GM23338 (cell line): ENCODE data around the gene AGBL2. TPM values are rescaled to one million over a fixed set of nuclear protein-coding genes. Genes with fewer than 3 reads are reported as not detected.

ENCODE experiments used
- ATAC-seq: fragments of 200-7000 bp; cut with Tn5 transposase; 3 replicates; pipeline ENCODE4 v1.9.1; 2020
- DNase-seq: peaks from one replicate; pipeline ENCODE4 v3.0.0-alpha.2; 2015; ENCODE audit warnings: low spot score
- H2AFZ ChIP-seq: fragments of 200-600 bp; sonication (generic); 2 replicates; pipeline ENCODE4 v1.8.0; 2016; ENCODE audit warnings: antibody characterized with exemption, mild to moderate bottlenecking, moderate library complexity
- H3F3A ChIP-seq: fragments of 200-600 bp; sonication (generic); replicated peaks from 2 replicates; pipeline ENCODE4 v1.8.0; 2017; ENCODE audit warnings: antibody characterized with exemption, mixed run types, low read depth
- H3K27ac ChIP-seq: fragments of 200-600 bp; sonication (generic); 2 replicates; pipeline ENCODE4 v1.6.1; 2016; ENCODE audit warnings: low read depth
- H3K27me3 ChIP-seq: fragments of 200-600 bp; sonication (generic); 2 replicates; pipeline ENCODE4 v1.8.0; 2016; ENCODE audit warnings: mild to moderate bottlenecking, mixed run types, moderate library complexity; ENCODE audit not compliant: insufficient read depth
- H3K36me3 ChIP-seq: fragments of 200-600 bp; sonication (generic); 2 replicates; pipeline ENCODE4 v1.8.0; 2016; ENCODE audit warnings: mild to moderate bottlenecking; ENCODE audit not compliant: insufficient read depth
- H3K4me1 ChIP-seq: fragments of 200-600 bp; sonication (generic); 2 replicates; pipeline ENCODE4 v1.8.0; 2016; ENCODE audit warnings: mild to moderate bottlenecking, moderate library complexity; ENCODE audit not compliant: insufficient read depth
- H3K4me2 ChIP-seq: fragments of 200-600 bp; sonication (generic); 2 replicates; pipeline ENCODE4 v1.7.1; 2017; ENCODE audit warnings: mixed run types
- H3K4me3 ChIP-seq: fragments of 200-600 bp; sonication (generic); 2 replicates; pipeline ENCODE4 v1.6.1; 2016; ENCODE audit warnings: mixed run types
- H3K79me2 ChIP-seq: fragments of 200-600 bp; sonication (generic); replicated peaks from 2 replicates; pipeline ENCODE4 v1.8.0; 2017; ENCODE audit warnings: mild to moderate bottlenecking; ENCODE audit not compliant: insufficient read depth
- H3K9me2 ChIP-seq: fragments of 200-600 bp; sonication (generic); 2 replicates; pipeline ENCODE4 v1.8.0; 2017; ENCODE audit not compliant: insufficient read depth
- H4K20me1 ChIP-seq: fragments of 200-600 bp; sonication (generic); replicated peaks from 2 replicates; pipeline ENCODE4 v1.8.0; 2017; ENCODE audit warnings: mild to moderate bottlenecking; ENCODE audit not compliant: insufficient read depth
- H3K27ac Mint-ChIP-seq: 2 replicates; pipeline ENCODE4 v1.8.0; 2020; ENCODE audit warnings: inconsistent platforms, mild to moderate bottlenecking, moderate library complexity, mixed read lengths
- H3K27me3 Mint-ChIP-seq: 3 replicates; pipeline ENCODE4 v1.8.0; 2022; ENCODE audit warnings: low read depth, mild to moderate bottlenecking, moderate library complexity, mixed read lengths, inconsistent platforms; ENCODE audit not compliant: insufficient read depth, poor library complexity
- H3K36me3 Mint-ChIP-seq: 3 replicates; pipeline ENCODE4 v1.8.0; 2021; ENCODE audit warnings: low read depth, mild to moderate bottlenecking, inconsistent platforms, moderate library complexity, mixed read lengths
- H3K4me1 Mint-ChIP-seq: 3 replicates; pipeline ENCODE4 v1.8.0; 2020; ENCODE audit warnings: mild to moderate bottlenecking, inconsistent platforms, mixed read lengths
- H3K4me3 Mint-ChIP-seq: 3 replicates; pipeline ENCODE4 v1.8.0; 2021; ENCODE audit warnings: moderate library complexity, mild to moderate bottlenecking, inconsistent platforms, mixed read lengths
- H3K9me3 Mint-ChIP-seq: 3 replicates; pipeline ENCODE4 v1.8.0; 2020; ENCODE audit warnings: moderate library complexity, mild to moderate bottlenecking, inconsistent platforms, mixed read lengths
- CREB1 ChIP-seq: fragments of 250-450 bp; sonication (Bioruptor Pico); IDR thresholded peaks from 2 replicates; pipeline ENCODE4 v1.5.0; 2020; ENCODE audit warnings: low read depth, mild to moderate bottlenecking, moderate library complexity
- EZH2 ChIP-seq: fragments of 200-600 bp; sonication (generic); IDR thresholded peaks from one replicate; pipeline ENCODE4 v1.8.0; 2017; ENCODE audit warnings: antibody characterized with exemption, mild to moderate bottlenecking, low read depth; ENCODE audit not compliant: unreplicated experiment
- EZH2phosphoT487 ChIP-seq: fragments of 200-600 bp; sonication (generic); IDR thresholded peaks from one replicate; pipeline ENCODE4 v1.8.1; 2018; ENCODE audit warnings: antibody characterized with exemption; ENCODE audit not compliant: unreplicated experiment
- JUNB ChIP-seq: IDR thresholded peaks from one replicate; pipeline ENCODE4 v1.6.1; 2016; ENCODE audit warnings: antibody characterized with exemption; ENCODE audit not compliant: unreplicated experiment
- NANOG ChIP-seq: IDR thresholded peaks from 2 replicates; pipeline ENCODE4 v1.6.1; 2016; ENCODE audit warnings: antibody characterized with exemption, borderline replicate concordance
- POLR2AphosphoS5 ChIP-seq: IDR thresholded peaks from 2 replicates; pipeline ENCODE4 v1.6.1; 2016; ENCODE audit warnings: antibody characterized with exemption, low read depth
- REST ChIP-seq: IDR thresholded peaks from one replicate; pipeline ENCODE4 v1.6.1; 2018; ENCODE audit warnings: antibody characterized with exemption; ENCODE audit not compliant: unreplicated experiment
- STAT1 ChIP-seq: IDR thresholded peaks from one replicate; pipeline ENCODE4 v1.6.1; 2016; ENCODE audit warnings: antibody characterized with exemption; ENCODE audit not compliant: unreplicated experiment
- ZNF114 ChIP-seq: fragments of 250-450 bp; sonication (Bioruptor Pico); IDR thresholded peaks from 2 replicates; pipeline ENCODE4 v1.5.0; 2020; ENCODE audit warnings: mild to moderate bottlenecking, moderate library complexity
- ZNF331 ChIP-seq: fragments of 250-450 bp; sonication (Bioruptor Pico); IDR thresholded peaks from 2 replicates; pipeline ENCODE4 v1.5.0; 2020; ENCODE audit warnings: low read depth, mild to moderate bottlenecking, moderate library complexity
- polyA plus RNA-seq: library from polyadenylated mRNA; unstranded; fragments of >200 nt; fragmentation: Nextera tagmentation; extraction: Ambion mirVana; gene quantifications from 2 replicates; pipeline ENCODE4 v1.2.1, GENCODE V29; 2016
- total RNA-seq: library from RNA; depleted of rRNA; stranded (reverse); fragments of >200 nt; shearing (Covaris generic); gene quantifications from 2 replicates; pipeline ENCODE4 v1.2.3, GENCODE V29; 2014
- TF ChIP-seq, protein P1 (sequence below): IDR thresholded peaks from 2 replicates; pipeline ENCODE4 v1.6.1; 2016; ENCODE audit warnings: antibody characterized with exemption
- TF ChIP-seq, protein P2 (sequence below), 2 experiments: fragments of 200-600 bp in 1 of 2; sonication (generic) in 1 of 2; conservative IDR thresholded peaks; 2 replicates each; pipeline versions ENCODE4 v1.5.1 to v1.6.1; 2016 to 2017; ENCODE audit warnings: antibody characterized with exemption in 2 of 2, low read depth in 2 of 2, mild to moderate bottlenecking in 2 of 2, moderate library complexity in 1 of 2

The AGBL2 gene
- total and polyA plus RNA-seq, 2 experiments from 2014 or later: 5.1 to 5.6 TPM

GRCh38 chr11:47656260-47656885 is 58.8 kb downstream of the AGBL2 start:
- Histone ChIP-seq H3K27ac (no peak overlapping the region), H3F3A (no peaks in the 10 kb centered on the region), H3K36me3 (no peaks in the 10 kb centered on the region; the same call in 1 of the 2 replicates), H3K4me2 (no peak overlapping the region), H3K79me2 (no peaks in the 10 kb centered on the region), H3K4me1 (no peaks in the 10 kb centered on the region), H3K27me3 (no peaks in the 10 kb centered on the region), H3K9me2 (no peaks in the 10 kb centered on the region), H2AFZ (no peak overlapping the region; the same call in 1 of the 2 replicates), H4K20me1 (no peaks in the 10 kb centered on the region), H3K4me3 (no peak overlapping the region)
- peak; percentile 46 for ATAC-seq
- TF ChIP-seq JUNB (no peak), ZNF331 (CRISPR knock-in tag) (no peak), EZH2phosphoT487 (no peak), REST (no peak), ZNF114 (CRISPR knock-in tag) (no peak), STAT1 (no peak)
- TF ChIP-seq, protein P1, sequence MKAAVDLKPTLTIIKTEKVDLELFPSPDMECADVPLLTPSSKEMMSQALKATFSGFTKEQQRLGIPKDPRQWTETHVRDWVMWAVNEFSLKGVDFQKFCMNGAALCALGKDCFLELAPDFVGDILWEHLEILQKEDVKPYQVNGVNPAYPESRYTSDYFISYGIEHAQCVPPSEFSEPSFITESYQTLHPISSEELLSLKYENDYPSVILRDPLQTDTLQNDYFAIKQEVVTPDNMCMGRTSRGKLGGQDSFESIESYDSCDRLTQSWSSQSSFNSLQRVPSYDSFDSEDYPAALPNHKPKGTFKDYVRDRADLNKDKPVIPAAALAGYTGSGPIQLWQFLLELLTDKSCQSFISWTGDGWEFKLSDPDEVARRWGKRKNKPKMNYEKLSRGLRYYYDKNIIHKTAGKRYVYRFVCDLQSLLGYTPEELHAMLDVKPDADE: no peak
- Mint-ChIP-seq H3K4me3 (no peak overlapping the region), H3K27me3 (peaks cover 6% of the 10 kb centered on the region), H3K36me3 (0 out of 3 replicates have a peak, but pooled peaks cover 11% of the 10 kb centered on the region), H3K9me3 (peaks cover 18% of the 10 kb centered on the region), H3K4me1 (no peaks in the 10 kb centered on the region), H3K27ac (no peak overlapping the region)
- peak; percentile 34 for DNase-seq

DNA sequence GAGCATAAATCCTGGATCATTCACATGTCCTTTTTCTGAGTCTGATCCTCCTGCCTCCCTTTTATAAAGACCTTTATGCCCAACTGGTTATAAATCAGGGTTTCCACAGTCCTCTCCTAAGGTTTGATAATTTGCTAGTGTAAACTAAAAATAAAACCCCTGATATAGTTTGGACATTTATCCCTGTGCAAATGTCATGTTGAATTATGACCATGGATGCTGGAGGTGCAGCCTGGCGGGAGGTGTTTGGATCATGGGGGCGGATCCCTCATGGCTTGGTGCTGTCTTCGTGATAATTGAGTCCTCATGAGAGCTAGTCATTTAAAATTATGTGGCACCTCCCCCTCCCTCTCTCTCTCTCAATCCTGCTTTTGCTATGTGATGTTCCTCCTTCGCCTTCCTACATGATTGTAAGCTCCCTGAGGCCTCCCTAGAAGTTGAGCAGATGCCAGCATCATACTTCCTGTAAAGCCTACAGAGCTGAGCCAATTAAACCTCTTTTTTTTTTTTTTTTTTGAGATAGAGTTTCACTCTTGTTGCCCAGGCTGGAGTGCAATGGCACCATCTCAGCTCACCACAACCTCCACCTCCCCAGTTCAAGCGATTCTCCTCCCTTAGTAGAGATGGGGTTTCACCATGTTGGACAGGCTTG is 63.2 kb downstream of the AGBL2 start:
- H3K4me3 Mint-ChIP-seq: no peak overlapping the region
- DNase-seq (no peak), ATAC-seq (no peak)
- H2AFZ ChIP-seq: no peak overlapping the region
- 0 out of 3 replicates have a peak, but pooled peaks cover 11% of the 10 kb centered on the region for H3K36me3 Mint-ChIP-seq
- H3K9me3 Mint-ChIP-seq: peaks cover 21% of the 10 kb centered on the region
- no peak overlapping the region for H3K4me3 ChIP-seq
- no peaks in the 10 kb centered on the region for H3K9me2 ChIP-seq
- H3K27ac Mint-ChIP-seq: no peak overlapping the region
- H3K79me2 ChIP-seq: no peaks in the 10 kb centered on the region
- no peaks in the 10 kb centered on the region for H3F3A ChIP-seq
- H3K4me1 Mint-ChIP-seq: no peaks in the 10 kb centered on the region
- H3K4me1 ChIP-seq: no peaks in the 10 kb centered on the region
- H3K27ac ChIP-seq: no peak overlapping the region
- peaks cover 7% of the 10 kb centered on the region for H3K27me3 Mint-ChIP-seq
- no peak overlapping the region for H3K4me2 ChIP-seq
- no peaks in the 10 kb centered on the region for H4K20me1 ChIP-seq
- H3K27me3 ChIP-seq: no peaks in the 10 kb centered on the region
- no peaks in the 10 kb centered on the region; the same call in 1 of the 2 replicates for H3K36me3 ChIP-seq
- no peak for TF ChIP-seq STAT1
- no peak for TF ChIP-seq ZNF114 (CRISPR knock-in tag)
- no peak for TF ChIP-seq JUNB
- TF ChIP-seq, protein P1: no peak
- TF ChIP-seq EZH2phosphoT487: no peak
- no peak for TF ChIP-seq EZH2
- no peak for TF ChIP-seq POLR2AphosphoS5
- no peak for TF ChIP-seq NANOG
- no peak for TF ChIP-seq CREB1 (CRISPR knock-in tag)
- TF ChIP-seq ZNF331 (CRISPR knock-in tag): no peak
- TF ChIP-seq, protein P2, sequence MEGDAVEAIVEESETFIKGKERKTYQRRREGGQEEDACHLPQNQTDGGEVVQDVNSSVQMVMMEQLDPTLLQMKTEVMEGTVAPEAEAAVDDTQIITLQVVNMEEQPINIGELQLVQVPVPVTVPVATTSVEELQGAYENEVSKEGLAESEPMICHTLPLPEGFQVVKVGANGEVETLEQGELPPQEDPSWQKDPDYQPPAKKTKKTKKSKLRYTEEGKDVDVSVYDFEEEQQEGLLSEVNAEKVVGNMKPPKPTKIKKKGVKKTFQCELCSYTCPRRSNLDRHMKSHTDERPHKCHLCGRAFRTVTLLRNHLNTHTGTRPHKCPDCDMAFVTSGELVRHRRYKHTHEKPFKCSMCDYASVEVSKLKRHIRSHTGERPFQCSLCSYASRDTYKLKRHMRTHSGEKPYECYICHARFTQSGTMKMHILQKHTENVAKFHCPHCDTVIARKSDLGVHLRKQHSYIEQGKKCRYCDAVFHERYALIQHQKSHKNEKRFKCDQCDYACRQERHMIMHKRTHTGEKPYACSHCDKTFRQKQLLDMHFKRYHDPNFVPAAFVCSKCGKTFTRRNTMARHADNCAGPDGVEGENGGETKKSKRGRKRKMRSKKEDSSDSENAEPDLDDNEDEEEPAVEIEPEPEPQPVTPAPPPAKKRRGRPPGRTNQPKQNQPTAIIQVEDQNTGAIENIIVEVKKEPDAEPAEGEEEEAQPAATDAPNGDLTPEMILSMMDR (conservative IDR thresholded peaks at IDR 0.05; ENCODE audit: low read depth in 2 of 2): no peak
